OCI-LY7 (cell line): ENCODE data around the gene IFT22.

ENCODE experiments used
- EZH2phosphoT487 ChIP-seq: fragments of 200-600 bp; sonication (generic); IDR thresholded peaks from 2 replicates; pipeline ENCODE4 v1.6.1; 2018; ENCODE audit warnings: low read depth, borderline replicate concordance, mild to moderate bottlenecking, mixed run types, antibody characterized with exemption, low read length, moderate library complexity, mixed read lengths
- TF ChIP-seq, protein P1 (sequence below): fragments of 200-600 bp; sonication (generic); conservative IDR thresholded peaks from 2 replicates; pipeline ENCODE4 v1.5.1; 2014; ENCODE audit warnings: mild to moderate bottlenecking, antibody characterized with exemption, low read length, moderate library complexity, mixed read lengths

DNA sequence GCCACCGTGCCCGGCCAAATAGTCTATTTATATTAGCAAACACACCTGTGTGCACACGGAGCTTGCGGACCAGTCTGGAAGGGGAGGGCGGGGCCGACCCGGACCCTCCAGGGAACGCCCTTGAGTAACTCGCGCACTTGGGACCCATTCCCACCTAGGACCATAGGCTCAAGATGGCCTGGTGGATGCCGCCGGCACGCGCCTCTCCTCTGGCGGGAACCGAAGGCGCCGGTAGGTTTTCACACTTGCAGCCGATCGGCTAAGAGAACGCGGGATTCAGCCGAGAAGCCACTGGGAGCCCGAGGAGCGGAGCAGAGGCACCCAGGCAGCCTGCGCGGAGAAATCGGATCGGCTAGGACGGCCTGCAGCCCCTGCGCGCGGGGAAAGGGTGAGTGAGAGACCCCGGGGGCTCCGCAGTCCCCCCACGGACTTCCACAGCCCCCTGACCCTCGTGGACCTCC is 18.9 kb downstream of the IFT22 start:
- TF ChIP-seq, protein P1, sequence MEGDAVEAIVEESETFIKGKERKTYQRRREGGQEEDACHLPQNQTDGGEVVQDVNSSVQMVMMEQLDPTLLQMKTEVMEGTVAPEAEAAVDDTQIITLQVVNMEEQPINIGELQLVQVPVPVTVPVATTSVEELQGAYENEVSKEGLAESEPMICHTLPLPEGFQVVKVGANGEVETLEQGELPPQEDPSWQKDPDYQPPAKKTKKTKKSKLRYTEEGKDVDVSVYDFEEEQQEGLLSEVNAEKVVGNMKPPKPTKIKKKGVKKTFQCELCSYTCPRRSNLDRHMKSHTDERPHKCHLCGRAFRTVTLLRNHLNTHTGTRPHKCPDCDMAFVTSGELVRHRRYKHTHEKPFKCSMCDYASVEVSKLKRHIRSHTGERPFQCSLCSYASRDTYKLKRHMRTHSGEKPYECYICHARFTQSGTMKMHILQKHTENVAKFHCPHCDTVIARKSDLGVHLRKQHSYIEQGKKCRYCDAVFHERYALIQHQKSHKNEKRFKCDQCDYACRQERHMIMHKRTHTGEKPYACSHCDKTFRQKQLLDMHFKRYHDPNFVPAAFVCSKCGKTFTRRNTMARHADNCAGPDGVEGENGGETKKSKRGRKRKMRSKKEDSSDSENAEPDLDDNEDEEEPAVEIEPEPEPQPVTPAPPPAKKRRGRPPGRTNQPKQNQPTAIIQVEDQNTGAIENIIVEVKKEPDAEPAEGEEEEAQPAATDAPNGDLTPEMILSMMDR = no peak
- TF ChIP-seq EZH2phosphoT487 = no peak
